Measurements from ENCODE around the gene EBF4.

The EBF4 gene

GRCh38 chr20:2741463-2741862 is 48.9 kb downstream of the EBF4 start:
- in situ Hi-C loops (cut with MboI; ENCODE audit: low sequenced_read_pairs) = no loop called here

GRCh38 chr20:2741881-2742280 is 49.3 kb downstream of the EBF4 start:
- in situ Hi-C loops (cut with MboI; ENCODE audit: low sequenced_read_pairs) = no loop called here

GRCh38 chr20:2742431-2742830 is 49.9 kb downstream of the EBF4 start:
- in situ Hi-C loops (cut with MboI; ENCODE audit: low sequenced_read_pairs) = no loop called here

GRCh38 chr20:2742934-2743559 is 50.5 kb downstream of the EBF4 start:
- in situ Hi-C loops (cut with MboI; ENCODE audit: low sequenced_read_pairs) = no loop called here

- in situ Hi-C loops (cut with MboI; ENCODE audit: low sequenced_read_pairs) = no loop called here
These were observed 52.7 kb downstream of the EBF4 start for GRCh38 chr20:2745060-2745910.

GRCh38 chr20:2745936-2746635 is 53.5 kb downstream of the EBF4 start:
- in situ Hi-C loops (cut with MboI; ENCODE audit: low sequenced_read_pairs) = no loop called here

GRCh38 chr20:2746636-2747265 is 54.2 kb downstream of the EBF4 start:
- in situ Hi-C loops (cut with MboI; ENCODE audit: low sequenced_read_pairs) = no loop called here

GRCh38 chr20:2747676-2748235 is 55.2 kb downstream of the EBF4 start:
- in situ Hi-C loops (cut with MboI; ENCODE audit: low sequenced_read_pairs) = no loop called here

GRCh38 chr20:2748551-2749342 is 56.2 kb downstream of the EBF4 start:
- in situ Hi-C loops (cut with MboI; ENCODE audit: low sequenced_read_pairs) = no loop called here

- in situ Hi-C loops (cut with MboI; ENCODE audit: low sequenced_read_pairs) = no loop called here
These were observed 56.9 kb downstream of the EBF4 start for GRCh38 chr20:2749343-2749950.

- in situ Hi-C loops (cut with MboI; ENCODE audit: low sequenced_read_pairs) = no loop called here
These were observed 57.4 kb downstream of the EBF4 start for GRCh38 chr20:2749951-2750490.

GRCh38 chr20:2750491-2751251 is 58.1 kb downstream of the EBF4 start:
- in situ Hi-C loops (cut with MboI; ENCODE audit: low sequenced_read_pairs) = no loop called here

- in situ Hi-C loops (cut with MboI; ENCODE audit: low sequenced_read_pairs) = no loop called here
These were observed 58.8 kb downstream of the EBF4 start for GRCh38 chr20:2751347-2751877.

- in situ Hi-C loops (cut with MboI; ENCODE audit: low sequenced_read_pairs) = no loop called here
These were observed 59.4 kb downstream of the EBF4 start for GRCh38 chr20:2751878-2752566.

- in situ Hi-C loops (cut with MboI; ENCODE audit: low sequenced_read_pairs) = no loop called here
These were observed 60.2 kb downstream of the EBF4 start for GRCh38 chr20:2752567-2753460.

- in situ Hi-C loops (cut with MboI; ENCODE audit: low sequenced_read_pairs) = no loop called here
These were observed 61.0 kb downstream of the EBF4 start for GRCh38 chr20:2753461-2754040.

- in situ Hi-C loops (cut with MboI; ENCODE audit: low sequenced_read_pairs) = no loop called here
These were observed 61.8 kb downstream of the EBF4 start for GRCh38 chr20:2754424-2754823.
